ES-I3 (cell line): ENCODE data around the gene DHH.

Source experiments
- H3K36me3 ChIP-seq: 2 replicates; pipeline ENCODE4 v1.6.1; 2013; ENCODE audit warnings: mild to moderate bottlenecking, low read length, control low read depth, moderate library complexity; ENCODE audit not compliant: insufficient read depth
- H3K4me1 ChIP-seq: 2 replicates; pipeline ENCODE4 v1.6.1; 2013; ENCODE audit warnings: mild to moderate bottlenecking, control low read depth, low read length; ENCODE audit not compliant: insufficient read depth
- H3K9ac ChIP-seq: 2 replicates; pipeline ENCODE4 v1.6.1; 2013; ENCODE audit warnings: low read depth, mild to moderate bottlenecking, low read length, moderate library complexity
- H3K9me3 ChIP-seq: 2 replicates; pipeline ENCODE4 v1.6.1; 2013; ENCODE audit warnings: mild to moderate bottlenecking, low read length, moderate library complexity; ENCODE audit not compliant: control insufficient read depth, insufficient read depth

DHH gene

DNA sequence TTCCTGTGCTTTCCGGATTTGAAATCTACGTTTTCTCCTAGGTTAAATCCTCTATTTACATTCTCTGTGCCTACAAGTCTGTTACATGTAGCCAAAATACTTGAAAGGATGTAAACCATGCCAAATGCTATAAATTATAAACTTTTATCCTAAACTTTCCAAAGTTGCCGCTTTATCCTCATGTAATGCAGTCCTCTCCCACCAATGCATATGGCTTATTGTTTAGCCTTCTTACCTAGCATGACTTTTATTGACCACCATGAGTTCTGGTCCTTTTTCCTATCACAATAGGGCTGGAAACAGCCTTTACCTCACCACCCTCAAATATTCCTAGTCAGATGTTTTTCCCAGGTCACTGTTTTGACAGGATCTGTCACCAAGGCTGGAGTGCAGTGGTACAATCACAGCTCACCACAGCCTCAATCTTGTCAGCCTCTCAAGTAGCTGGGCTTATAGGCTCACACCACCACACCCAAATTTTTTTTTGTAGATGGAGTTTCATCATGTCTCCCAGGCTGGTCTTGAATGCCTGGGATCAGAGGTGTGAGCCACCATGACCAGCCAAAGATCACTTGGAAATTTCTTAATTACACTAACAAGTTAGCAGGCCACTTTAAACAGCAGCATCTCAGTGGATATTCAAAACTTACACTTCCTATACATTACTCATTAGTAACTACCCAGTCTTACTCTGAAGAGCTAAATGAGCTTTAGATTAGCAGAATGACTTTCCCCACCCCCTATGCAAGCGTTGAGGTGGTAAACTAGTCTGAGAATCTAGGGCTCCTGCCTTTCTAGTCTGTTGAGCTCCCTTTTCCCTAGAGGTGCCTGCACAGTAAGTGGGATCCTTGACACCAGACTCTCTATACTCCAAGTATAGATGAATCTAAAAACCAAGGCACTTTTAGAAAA, 32.5 kb upstream of the DHH start:
- Histone ChIP-seq H3K9me3 (no peaks in the 10 kb centered on the region), H3K9ac (no peak overlapping the region), H3K4me1 (no peaks in the 10 kb centered on the region), H3K36me3 (peaks cover 15% of the 10 kb centered on the region)

- no peaks in the 10 kb centered on the region for H3K9me3 ChIP-seq
- no peaks in the 10 kb centered on the region for H3K36me3 ChIP-seq
Observed at GRCh38 chr12:49121047-49121696, 26.6 kb upstream of the DHH start.

DNA sequence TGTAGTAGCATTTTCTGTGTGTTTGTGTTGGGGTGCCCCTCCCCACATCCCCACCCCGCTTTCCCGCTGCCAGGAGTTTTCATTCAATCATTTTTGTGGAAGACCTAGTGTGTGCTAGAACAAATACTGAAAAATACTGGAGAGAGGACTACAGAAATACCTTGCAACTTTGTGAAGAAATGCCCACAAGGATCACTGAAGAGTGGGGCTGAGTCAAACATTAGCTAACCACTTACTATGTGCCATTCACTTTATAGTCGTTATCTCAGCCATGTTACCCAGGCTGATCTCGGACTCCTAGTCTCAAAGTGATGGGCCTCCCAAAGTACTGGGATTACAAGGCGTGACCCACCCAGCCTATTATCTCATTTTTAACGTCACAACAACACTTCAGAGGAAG, 16.6 kb upstream of the DHH start:
- Histone ChIP-seq H3K9me3 (no peaks in the 10 kb centered on the region), H3K36me3 (no peaks in the 10 kb centered on the region), H3K9ac (peak overlapping the region; percentile 95; the same call in 1 of the 2 replicates), H3K4me1 (0 out of 2 replicates have a peak, but pooled peaks cover 3% of the 10 kb centered on the region)

More at GRCh38 chr12:49121047-49121696, 26.6 kb upstream of the DHH start:
- Histone ChIP-seq H3K4me1 (no peaks in the 10 kb centered on the region), H3K9ac (no peak overlapping the region)

DNA sequence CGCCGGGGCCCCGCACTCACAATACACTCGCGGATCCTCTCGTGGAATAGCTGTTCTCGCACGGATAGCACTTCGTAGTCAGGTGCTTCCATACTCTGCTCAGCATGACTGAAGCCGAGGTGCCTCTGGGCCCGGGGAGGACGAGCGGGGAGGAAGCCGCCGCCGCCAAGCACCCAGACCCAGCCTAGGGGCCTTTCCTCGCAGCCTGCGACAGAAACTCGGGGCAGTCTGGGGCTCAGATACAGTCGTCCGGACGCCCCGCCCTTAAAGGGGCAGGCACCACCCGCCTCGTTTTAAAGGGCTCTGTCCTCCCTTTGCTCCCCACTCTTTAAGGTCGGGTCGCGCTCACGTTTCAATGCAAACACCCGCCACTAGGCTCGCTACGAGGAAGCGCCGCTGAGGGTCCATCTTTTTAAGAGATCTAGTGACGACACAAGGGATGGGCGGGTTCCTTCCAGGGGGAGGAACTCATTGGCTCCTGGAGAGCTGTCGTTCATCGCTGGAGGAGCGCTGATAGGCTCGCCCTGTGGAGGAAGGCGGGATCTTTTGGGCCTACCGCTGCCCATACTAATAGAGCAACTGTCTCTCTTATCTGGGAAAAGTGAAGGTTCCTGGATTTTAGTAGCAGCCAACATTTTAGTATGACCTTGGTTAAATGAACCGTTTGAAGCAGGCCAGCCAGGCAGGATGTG, 16.0 kb upstream of the DHH start, which contains the start of gene LMBR1L:
Gene LMBR1L (minus strand): TSS at position 384 of the 692 bp plus-strand sequence. CDS start 292 bp downstream, at position 92.
- Histone ChIP-seq H3K4me1 (0 out of 2 replicates have a peak, but pooled peaks cover 3% of the 10 kb centered on the region), H3K9ac (peak within 1 kb of the TSS; percentile 95), H3K9me3 (no peaks in the 10 kb centered on the region), H3K36me3 (0 out of 2 replicates have a peak, but pooled peaks cover 2% of the 10 kb centered on the region)

DNA sequence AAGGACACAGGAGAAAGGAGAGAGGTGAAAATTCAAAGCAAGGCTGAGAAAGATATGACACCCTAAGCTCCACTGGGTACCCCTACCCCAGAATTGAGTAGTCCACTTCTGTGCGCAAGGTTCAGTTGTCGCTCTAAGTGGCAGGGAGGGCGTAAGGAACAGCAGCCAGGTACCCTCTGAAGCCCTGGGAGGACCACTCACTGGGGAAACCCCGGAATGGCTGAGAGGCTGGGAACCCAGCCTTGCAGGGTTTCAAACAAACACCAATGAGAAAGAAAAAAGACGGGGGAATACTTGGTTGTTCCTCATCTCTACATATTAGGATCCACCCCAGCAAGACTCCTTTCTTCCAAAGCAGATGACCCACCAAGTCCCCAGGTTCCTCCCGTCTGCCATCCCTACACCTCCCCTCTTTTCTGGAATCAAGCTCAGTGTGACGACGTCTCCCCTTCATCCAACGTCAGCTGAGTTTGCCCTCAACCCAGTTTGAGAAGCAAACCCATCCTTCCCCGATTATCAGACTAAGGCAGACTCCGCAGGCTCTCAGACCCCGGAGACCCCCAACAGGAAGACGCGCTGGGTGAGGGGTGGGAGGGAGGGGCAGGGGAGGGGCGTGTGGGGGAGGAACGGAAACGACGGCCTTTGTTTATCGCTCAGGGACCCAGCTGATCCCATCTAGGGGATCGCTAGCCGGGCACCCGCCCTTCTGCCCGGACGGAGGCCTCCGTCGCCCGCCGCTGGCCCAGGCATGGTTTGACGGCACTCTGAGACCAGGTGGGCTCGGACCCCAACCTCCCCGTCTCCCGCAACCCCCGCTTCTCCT, 15.3 kb upstream of the DHH start:
- H3K9me3 ChIP-seq, result no peaks in the 10 kb centered on the region
- H3K4me1 ChIP-seq, result 0 out of 2 replicates have a peak, but pooled peaks cover 3% of the 10 kb centered on the region
- H3K9ac ChIP-seq, result peak overlapping the region; percentile 95
- H3K36me3 ChIP-seq, result 0 out of 2 replicates have a peak, but pooled peaks cover 3% of the 10 kb centered on the region

- Histone ChIP-seq H3K4me1 (0 out of 2 replicates have a peak, but pooled peaks cover 3% of the 10 kb centered on the region), H3K9me3 (no peaks in the 10 kb centered on the region), H3K9ac (peak overlapping the region; percentile 41; the same call in 1 of the 2 replicates), H3K36me3 (0 out of 2 replicates have a peak, but pooled peaks cover 3% of the 10 kb centered on the region)
Observed at GRCh38 chr12:49108958-49109404, 14.4 kb upstream of the DHH start.

- H3K36me3 ChIP-seq, result peaks cover 7% of the 10 kb centered on the region
- no peaks in the 10 kb centered on the region for H3K9me3 ChIP-seq
- 0 out of 2 replicates have a peak, but pooled peaks cover 3% of the 10 kb centered on the region for H3K4me1 ChIP-seq
- no peak overlapping the region for H3K9ac ChIP-seq
Observed at GRCh38 chr12:49105504-49106084, 11.0 kb upstream of the DHH start.

GRCh38 chr12:49104822-49105221, 10.2 kb upstream of the DHH start:
- 0 out of 2 replicates have a peak, but pooled peaks cover 3% of the 10 kb centered on the region for H3K4me1 ChIP-seq
- H3K9me3 ChIP-seq, result no peaks in the 10 kb centered on the region
- peaks cover 7% of the 10 kb centered on the region for H3K36me3 ChIP-seq
- H3K9ac ChIP-seq, result no peak overlapping the region

DNA sequence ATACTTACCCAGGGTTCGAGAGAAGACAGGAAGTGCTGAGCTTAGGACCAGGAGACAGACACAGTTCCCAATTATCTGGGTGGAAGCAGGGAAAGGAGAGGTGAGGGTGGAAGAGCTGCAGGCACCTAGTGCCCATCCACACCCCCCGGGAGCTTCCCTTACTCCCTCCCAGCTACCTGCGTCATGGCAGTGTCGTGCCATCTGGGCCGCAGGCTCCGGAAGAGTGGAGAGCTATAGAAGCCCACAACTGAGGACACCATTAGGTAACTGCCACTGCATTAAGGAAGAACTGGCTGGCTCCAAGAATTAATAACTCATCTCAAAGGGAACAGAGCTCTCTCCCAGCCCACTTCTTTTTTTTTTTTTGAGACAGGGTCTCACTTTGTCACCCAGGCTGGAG, 5.8 kb upstream of the DHH start:
- Histone ChIP-seq H3K9me3 (no peaks in the 10 kb centered on the region), H3K9ac (no peak overlapping the region), H3K4me1 (no peaks in the 10 kb centered on the region), H3K36me3 (peaks cover 5% of the 10 kb centered on the region)

- Histone ChIP-seq H3K4me1 (no peaks in the 10 kb centered on the region; the same call in 1 of the 2 replicates), H3K9ac (no peak overlapping the region), H3K9me3 (no peaks in the 10 kb centered on the region), H3K36me3 (peaks cover 5% of the 10 kb centered on the region)
Observed at GRCh38 chr12:49098703-49099102, 4.1 kb upstream of the DHH start.

DNA sequence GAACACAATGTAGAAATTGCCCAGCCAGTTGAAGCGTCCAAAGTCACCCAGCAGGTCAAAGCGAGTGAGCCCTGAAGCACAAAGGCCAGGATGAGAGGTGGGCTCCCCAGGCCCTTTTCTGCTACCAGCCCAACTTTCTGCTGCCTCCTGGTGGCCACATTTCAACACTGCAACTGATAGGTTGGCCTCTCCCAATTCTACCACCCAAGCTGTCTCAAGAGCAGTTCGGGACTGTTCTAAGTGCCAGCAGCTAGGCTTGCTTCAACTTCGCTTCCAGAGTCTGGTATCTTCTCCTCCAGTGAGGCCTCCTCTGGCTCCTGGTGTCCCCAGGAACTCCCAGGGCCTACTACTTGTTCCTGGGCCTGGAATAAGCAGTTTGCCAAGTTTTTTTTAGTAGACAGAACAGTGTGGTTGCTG, 3.4 kb upstream of the DHH start:
- no peak overlapping the region for H3K9ac ChIP-seq
- no peaks in the 10 kb centered on the region for H3K9me3 ChIP-seq
- peaks cover 4% of the 10 kb centered on the region for H3K36me3 ChIP-seq
- peaks cover 4% of the 10 kb centered on the region; the same call in 1 of the 2 replicates for H3K4me1 ChIP-seq

- peaks cover 9% of the 10 kb centered on the region; the same call in 1 of the 2 replicates for H3K4me1 ChIP-seq
- H3K9me3 ChIP-seq, result no peaks in the 10 kb centered on the region
- H3K9ac ChIP-seq, result no peak overlapping the region
- H3K36me3 ChIP-seq, result no peaks in the 10 kb centered on the region; the same call in 1 of the 2 replicates
Observed at GRCh38 chr12:49097381-49097780, 2.8 kb upstream of the DHH start.

DNA sequence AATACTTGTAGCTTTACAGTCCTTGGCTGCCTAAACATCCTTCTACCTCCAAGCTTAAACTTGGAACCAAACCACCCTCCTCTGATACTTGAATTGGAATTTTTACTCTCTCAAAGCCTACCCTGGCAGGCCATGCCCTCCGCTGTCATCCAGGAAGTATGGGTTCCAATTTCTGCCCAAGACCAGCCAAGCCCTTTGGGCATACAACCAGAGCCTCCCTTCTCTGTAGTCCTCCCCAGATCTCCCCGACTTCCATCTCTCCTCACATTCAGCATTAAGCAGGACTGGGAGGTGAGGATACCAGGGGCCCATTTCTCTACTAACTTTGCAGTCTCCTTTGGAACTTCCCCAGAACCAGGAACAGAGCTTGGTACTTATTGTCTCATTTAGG, 369 bp upstream of the DHH start:
- no peaks in the 10 kb centered on the region for H3K9me3 ChIP-seq
- no peaks in the 10 kb centered on the region for H3K36me3 ChIP-seq
- peaks cover 11% of the 10 kb centered on the region; the same call in 1 of the 2 replicates for H3K4me1 ChIP-seq
- H3K9ac ChIP-seq, result no peak overlapping the region; the same call in 1 of the 2 replicates
